Type B pancreatic cell (in vitro differentiated cells): ENCODE measurements around the gene AK8. TPM values are rescaled to one million over a fixed set of nuclear protein-coding genes. Genes with fewer than 3 reads are reported as not detected.

Experiments
- DNase-seq: peaks from one replicate; pipeline ENCODE4 v3.0.0; 2021; ENCODE audit warnings: mixed read lengths; ENCODE audit not compliant: unreplicated experiment; ENCODE audit errors: extremely low spot score
- H3K27ac Mint-ChIP-seq: 2 replicates; pipeline ENCODE4 v1.8.0; 2021; ENCODE audit warnings: mild to moderate bottlenecking, mixed read lengths
- H3K27me3 Mint-ChIP-seq: 2 replicates; pipeline ENCODE4 v1.8.0; 2021; ENCODE audit warnings: mixed read lengths
- H3K36me3 Mint-ChIP-seq: 2 replicates; pipeline ENCODE4 v1.8.0; 2021; ENCODE audit warnings: mixed read lengths
- H3K4me1 Mint-ChIP-seq: one replicate; pipeline ENCODE4 v1.8.0; 2021; ENCODE audit warnings: mixed read lengths; ENCODE audit not compliant: unreplicated experiment
- H3K4me3 Mint-ChIP-seq: 2 replicates; pipeline ENCODE4 v1.8.0; 2021; ENCODE audit warnings: mild to moderate bottlenecking, mixed read lengths
- H3K9me3 Mint-ChIP-seq: 2 replicates; pipeline ENCODE4 v1.8.0; 2021; ENCODE audit warnings: mixed read lengths
- CTCF ChIP-seq: fragments of 200-600 bp; sonication (generic); conservative IDR thresholded peaks from 2 replicates; pipeline ENCODE4 v1.5.0; 2021; ENCODE audit warnings: antibody characterized with exemption, mild to moderate bottlenecking
- total RNA-seq: library from RNA; stranded (reverse); gene quantifications from 2 replicates; pipeline ENCODE4 v1.2.1, GENCODE V29; 2021; ENCODE audit warnings: low replicate concordance

Gene AK8
- total RNA-seq, 1 donor from 2014 or later = 5.5 TPM

- peaks cover 9% of the 10 kb centered on the region for H3K27me3 Mint-ChIP-seq
- peak overlapping the region; percentile 67 for H3K27ac Mint-ChIP-seq
- H3K36me3 Mint-ChIP-seq = peaks cover 10% of the 10 kb centered on the region
- peaks cover 20% of the 10 kb centered on the region for H3K4me1 Mint-ChIP-seq
- H3K4me3 Mint-ChIP-seq = no peak overlapping the region
- peaks cover 14% of the 10 kb centered on the region for H3K9me3 Mint-ChIP-seq
- TF ChIP-seq CTCF = no peak
- peak; percentile 36 for DNase-seq
These were observed 101.2 kb downstream of the AK8 start for GRCh38 chr9:132776891-132777290.

GRCh38 chr9:132776268-132776667 is 101.8 kb downstream of the AK8 start:
- Mint-ChIP-seq H3K4me1 (peaks cover 17% of the 10 kb centered on the region), H3K4me3 (no peak overlapping the region), H3K27me3 (peaks cover 9% of the 10 kb centered on the region), H3K36me3 (peaks cover 13% of the 10 kb centered on the region), H3K27ac (no peak overlapping the region), H3K9me3 (peaks cover 14% of the 10 kb centered on the region)
- no peak for TF ChIP-seq CTCF
- peak; percentile 53 for DNase-seq

- H3K27me3 Mint-ChIP-seq = peaks cover 8% of the 10 kb centered on the region
- peaks cover 14% of the 10 kb centered on the region for H3K9me3 Mint-ChIP-seq
- peaks cover 15% of the 10 kb centered on the region for H3K4me1 Mint-ChIP-seq
- H3K27ac Mint-ChIP-seq = peak overlapping the region; percentile 41
- no peak overlapping the region for H3K4me3 Mint-ChIP-seq
- no peak for TF ChIP-seq CTCF
- peaks cover 13% of the 10 kb centered on the region for H3K36me3 Mint-ChIP-seq
- peak; percentile 42 for DNase-seq
These were observed 102.4 kb downstream of the AK8 start for GRCh38 chr9:132775720-132776119.

- Mint-ChIP-seq H3K4me3 (no peak overlapping the region), H3K27ac (no peak overlapping the region), H3K36me3 (peaks cover 13% of the 10 kb centered on the region), H3K9me3 (peaks cover 14% of the 10 kb centered on the region), H3K4me1 (peaks cover 7% of the 10 kb centered on the region), H3K27me3 (peaks cover 2% of the 10 kb centered on the region)
- TF ChIP-seq CTCF = no peak
- DNase-seq = no peak
These were observed 103.2 kb downstream of the AK8 start for GRCh38 chr9:132774886-132775285.

- DNase-seq = peak; percentile 52
- Mint-ChIP-seq H3K9me3 (peaks cover 14% of the 10 kb centered on the region), H3K4me1 (peaks cover 9% of the 10 kb centered on the region), H3K27me3 (no peaks in the 10 kb centered on the region), H3K36me3 (peaks cover 13% of the 10 kb centered on the region), H3K27ac (peak overlapping the region; percentile 38), H3K4me3 (no peak overlapping the region)
- TF ChIP-seq CTCF = no peak
These were observed 104.2 kb downstream of the AK8 start for GRCh38 chr9:132773764-132774339.
